IPS-NIHi7 (cell line): Measurements from ENCODE around the gene SDK1.

Experiments used
- DNase-seq: peaks from one replicate; pipeline ENCODE4 v3.0.0; 2012; ENCODE audit warnings: mixed read lengths; ENCODE audit errors: extremely low spot score

Gene SDK1

DNA sequence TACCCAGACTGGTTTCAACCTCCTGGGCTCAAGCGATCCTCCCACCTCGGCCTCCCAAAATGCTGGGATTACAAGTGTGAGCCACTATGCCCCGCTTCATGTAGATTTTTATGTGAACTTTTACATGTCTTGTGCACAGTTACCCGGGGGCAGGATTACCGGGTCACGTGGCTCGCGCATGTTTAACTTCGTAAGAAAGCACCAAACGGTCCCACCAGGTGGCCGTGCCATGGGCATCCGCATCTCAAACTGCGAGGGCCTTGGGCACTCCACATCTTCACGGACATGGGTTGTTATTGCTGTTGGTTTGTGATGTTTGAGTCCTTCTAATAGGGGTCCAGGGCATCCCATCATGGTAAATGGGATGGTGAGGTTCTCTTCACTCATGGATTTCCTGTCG, 744.4 kb downstream of the SDK1 start:
- no peak for DNase-seq

DNA sequence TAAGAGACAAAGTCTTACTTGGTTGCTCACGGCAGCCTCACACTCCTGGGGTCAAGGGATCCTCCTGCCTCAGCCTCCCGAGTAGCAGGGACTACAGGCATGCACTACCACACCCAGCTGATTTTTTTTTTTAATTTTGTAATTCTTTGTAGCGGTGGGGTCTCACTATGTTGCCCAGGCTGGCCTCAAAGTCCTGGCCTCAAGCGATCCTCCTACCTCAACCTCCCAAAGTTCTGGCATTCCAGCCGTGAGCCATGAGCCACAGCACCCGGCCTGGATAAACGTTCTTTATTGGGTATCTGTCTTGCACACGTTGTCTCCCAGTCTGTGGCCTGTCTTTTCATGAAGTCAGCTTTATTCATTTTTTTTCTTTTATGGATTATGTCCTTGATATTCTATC, 744.9 kb downstream of the SDK1 start:
- DNase-seq = no peak

DNA sequence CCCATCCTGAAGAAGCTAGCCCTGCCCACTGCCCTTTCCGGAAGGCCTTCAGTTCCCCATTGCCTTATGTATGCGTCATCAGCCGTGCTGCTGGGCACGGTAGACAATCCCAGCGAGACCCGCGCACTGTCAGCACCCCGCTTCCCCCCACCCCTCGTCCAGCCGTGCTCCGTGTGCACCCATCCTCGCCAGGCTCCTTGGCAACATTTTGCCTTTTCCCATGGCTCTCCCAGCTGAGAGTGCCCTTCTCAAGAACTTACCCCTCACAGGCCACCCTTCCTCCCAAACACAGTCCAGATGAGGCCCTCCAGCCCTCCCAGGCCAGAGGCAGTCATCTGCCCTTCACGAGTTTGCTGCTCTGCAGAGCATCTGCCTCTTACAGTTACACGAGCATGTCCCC, 747.3 kb downstream of the SDK1 start:
- no peak for DNase-seq

DNA sequence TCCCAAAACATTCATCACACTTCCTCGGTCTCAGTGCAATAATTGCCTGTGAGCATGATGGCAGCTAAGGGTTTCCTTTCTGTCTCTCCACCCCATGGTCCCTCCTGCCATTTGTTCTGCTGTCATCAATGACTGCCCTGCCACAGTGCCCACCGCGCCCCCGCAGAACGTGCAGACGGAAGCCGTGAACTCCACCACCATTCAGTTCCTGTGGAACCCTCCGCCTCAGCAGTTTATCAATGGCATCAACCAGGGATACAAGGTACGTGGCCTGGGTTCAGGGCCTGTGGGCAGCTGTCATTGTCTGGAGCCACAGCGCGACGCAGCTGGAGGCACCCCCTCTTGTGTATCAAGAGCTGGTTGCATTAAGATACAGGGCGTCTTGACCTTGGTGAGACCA, 748.1 kb downstream of the SDK1 start:
- DNase-seq = no peak

DNA sequence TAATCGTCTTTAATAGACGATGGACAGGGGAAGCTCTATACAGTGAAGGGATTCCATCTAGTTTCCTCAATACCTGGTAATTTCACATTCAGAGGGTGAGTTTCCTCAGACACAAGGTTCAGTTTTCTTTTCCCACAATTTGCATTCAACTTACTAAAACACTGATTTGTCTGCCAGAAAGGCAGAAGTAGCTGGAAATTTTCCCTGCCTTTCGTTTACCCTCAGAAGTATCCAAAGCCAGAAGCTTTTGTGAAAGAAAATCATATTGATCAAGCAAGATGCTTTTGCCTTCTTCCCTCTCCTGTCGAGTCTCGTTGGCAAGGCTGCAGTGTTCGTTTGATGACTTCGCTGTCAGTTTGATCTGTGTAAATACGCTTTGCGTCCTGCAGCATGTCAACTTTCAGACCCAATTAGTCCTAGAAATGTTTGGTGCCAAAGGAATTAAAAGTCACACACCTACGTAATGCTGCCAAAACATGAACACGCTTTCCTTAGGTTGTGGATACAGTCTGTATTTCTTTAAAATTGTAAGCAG, 749.1 kb downstream of the SDK1 start:
- no peak for DNase-seq

GRCh38 chr7:4051696-4052095, 750.6 kb downstream of the SDK1 start:
- no peak for DNase-seq

GRCh38 chr7:4052130-4052529, 751.1 kb downstream of the SDK1 start:
- no peak for DNase-seq

DNA sequence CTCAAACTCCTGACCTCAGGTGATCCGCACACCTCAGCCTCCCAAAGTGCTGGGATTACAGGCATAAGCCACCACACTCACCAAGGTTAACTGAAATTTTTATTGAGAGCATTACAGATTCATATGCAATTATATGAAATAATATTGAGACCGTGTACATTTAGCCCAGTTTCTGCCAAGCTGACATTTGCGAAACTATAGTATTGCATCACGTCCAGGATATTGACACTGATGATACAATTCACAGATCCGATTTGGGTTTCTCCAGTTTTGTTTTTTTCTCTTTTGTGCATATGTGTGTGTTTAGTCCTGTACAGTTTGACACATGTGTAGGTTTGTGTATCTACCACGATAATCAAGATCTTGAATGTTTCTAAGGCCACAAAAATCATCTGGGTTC, 753.1 kb downstream of the SDK1 start:
- no peak for DNase-seq

- no peak for DNase-seq
These were observed 755.7 kb downstream of the SDK1 start for GRCh38 chr7:4056552-4057288.

DNA sequence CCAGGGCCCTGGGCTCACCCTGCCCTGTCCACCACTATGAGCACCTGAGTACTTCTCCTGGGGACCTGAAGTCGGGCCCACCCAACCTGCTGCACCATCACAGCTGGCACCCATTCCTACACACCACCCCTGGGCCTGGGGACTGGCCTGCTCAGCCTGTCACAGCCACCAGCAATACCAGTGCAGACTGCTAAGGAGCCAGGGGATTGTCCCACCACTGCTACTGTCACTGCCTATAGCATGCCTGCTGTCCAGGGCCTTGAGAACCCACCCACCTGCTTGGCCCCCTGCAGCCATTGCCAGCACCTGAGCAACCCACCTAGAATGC, 756.2 kb downstream of the SDK1 start:
- no peak for DNase-seq

DNA sequence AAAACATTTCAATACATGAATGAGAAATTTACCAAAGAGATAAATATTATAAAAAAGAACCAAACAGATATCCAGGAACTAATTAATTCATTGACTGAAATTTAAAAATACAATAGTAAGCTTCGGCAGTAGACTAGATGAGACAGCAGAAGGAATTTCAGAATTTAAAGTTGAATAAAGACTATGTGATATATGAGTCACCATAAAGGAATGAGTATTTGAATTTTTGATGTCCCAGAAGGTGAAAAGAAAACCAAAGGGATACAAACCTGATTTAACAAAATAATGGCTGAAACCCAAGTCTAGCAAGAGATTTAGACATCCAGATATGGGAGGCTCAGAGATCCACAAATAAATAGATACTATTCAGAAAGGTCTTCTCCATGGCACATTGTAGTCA, 757.1 kb downstream of the SDK1 start:
- no peak for DNase-seq

- DNase-seq = no peak
These were observed 764.1 kb downstream of the SDK1 start for GRCh38 chr7:4065190-4065589.

DNA sequence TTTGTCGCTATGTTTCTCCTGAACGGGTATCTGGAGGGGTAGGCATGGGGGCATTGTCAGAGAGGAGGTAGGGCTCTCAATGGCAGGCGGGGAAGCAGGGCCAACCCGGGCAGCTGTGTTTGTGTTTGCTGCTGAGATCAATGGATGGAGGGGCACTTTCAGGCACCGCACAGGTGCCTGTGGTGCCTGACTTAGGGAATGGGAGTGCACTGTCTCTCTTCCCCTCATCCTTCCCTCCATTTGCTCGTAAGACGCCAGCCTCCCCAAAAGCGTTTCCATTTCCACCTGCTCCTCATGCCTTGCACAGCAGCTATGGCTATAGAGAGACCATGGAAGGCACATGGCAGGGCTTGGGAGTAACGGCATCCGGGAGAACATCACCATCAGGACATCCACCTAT, 765.2 kb downstream of the SDK1 start:
- no peak for DNase-seq

GRCh38 chr7:4066626-4067475, 765.8 kb downstream of the SDK1 start:
- no peak for DNase-seq

GRCh38 chr7:4067476-4067760, 766.4 kb downstream of the SDK1 start:
- DNase-seq = no peak

- DNase-seq = no peak
These were observed 766.8 kb downstream of the SDK1 start for GRCh38 chr7:4067874-4068273.

- no peak for DNase-seq
These were observed 767.2 kb downstream of the SDK1 start for GRCh38 chr7:4068286-4068685.

DNA sequence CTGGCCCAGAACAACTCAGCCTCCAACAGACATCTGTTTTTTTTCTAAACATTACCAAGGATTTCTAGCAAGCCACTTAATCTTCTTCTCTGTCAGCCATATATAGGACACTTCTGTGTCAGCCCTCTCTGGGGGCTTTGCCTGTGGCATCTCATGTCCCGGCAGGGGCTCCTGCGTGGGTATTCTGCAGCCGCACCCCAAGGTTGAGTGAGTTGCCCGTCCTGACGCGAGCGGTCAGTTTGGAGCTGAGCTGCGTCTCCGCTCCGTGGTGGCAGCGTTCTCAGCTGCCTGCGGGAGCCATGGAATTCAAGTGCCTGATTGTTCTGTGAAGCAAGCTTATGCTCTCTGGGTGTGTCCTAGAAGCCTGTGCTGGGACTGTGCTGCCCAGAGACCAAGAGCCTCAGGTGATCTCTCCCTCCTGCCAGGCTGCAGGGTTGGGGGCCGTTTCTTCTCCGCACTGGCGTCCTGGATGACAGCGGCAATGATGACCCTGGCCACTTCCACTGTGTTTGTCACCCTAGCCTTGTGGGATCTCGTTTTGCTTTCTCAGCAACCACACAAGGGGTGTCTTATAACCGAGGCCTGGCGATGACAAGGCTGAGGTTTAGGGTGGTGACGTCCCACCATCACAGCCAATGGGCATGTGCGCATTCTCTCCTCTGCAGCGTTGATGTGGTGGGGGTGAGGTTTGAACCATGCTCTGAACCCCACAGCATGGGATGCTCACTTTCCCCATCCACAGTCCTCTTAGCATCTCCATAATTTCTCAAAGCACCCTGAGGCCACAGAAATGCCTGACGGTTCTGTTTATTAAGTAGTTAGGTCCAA, 768.4 kb downstream of the SDK1 start:
- DNase-seq = no peak

DNA sequence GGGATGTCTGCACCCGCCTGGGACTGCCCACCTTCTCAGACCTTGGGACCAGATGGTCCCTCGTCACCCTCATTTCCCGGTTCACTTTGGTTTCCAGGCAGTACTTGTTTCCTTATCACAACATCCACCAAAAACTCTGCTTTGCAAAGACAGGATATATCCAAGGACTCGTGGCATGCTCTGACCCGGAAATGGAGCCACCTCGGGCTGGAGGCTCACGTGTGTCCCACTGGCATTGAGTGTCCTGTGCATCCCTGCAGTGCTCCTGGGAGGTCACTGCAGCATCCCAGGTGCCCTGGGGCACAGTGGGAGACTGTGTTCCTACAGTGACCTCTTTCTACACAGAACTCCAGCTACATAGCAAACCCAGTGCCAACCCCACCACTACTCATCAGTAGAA, 769.2 kb downstream of the SDK1 start:
- DNase-seq = no peak

DNA sequence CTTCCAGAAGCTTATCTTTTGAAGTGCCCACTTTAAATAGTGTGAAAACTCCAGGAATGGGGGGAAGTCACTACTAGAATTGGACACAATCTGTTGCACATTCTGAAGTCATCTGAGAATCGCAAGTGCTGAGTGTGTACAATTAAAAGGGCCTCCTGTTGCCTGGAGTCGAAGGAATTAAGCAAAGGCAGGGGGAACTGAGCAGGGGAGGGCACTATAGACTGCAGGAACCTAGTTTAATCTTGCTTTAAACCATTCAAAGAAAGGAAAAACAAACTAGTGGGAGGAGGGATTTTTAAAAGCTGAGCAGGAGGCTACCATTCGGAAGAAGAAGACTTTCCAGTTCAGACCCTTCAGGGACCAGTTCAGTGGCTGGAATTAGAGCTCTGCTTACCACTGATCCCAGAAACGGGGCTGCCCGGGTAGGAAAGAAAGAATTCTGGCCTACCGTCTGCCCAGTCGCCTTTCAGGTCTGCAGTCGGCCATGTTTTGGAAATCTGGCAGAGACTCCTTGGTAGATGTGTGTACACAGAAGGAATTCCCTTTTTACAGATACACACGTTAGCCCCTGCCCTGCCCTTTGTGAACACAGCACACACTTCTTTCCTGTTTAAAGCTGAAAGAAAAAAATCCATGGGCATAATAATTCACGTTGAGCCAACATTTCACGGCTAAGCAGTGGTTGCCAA, 770.5 kb downstream of the SDK1 start:
- no peak for DNase-seq

DNA sequence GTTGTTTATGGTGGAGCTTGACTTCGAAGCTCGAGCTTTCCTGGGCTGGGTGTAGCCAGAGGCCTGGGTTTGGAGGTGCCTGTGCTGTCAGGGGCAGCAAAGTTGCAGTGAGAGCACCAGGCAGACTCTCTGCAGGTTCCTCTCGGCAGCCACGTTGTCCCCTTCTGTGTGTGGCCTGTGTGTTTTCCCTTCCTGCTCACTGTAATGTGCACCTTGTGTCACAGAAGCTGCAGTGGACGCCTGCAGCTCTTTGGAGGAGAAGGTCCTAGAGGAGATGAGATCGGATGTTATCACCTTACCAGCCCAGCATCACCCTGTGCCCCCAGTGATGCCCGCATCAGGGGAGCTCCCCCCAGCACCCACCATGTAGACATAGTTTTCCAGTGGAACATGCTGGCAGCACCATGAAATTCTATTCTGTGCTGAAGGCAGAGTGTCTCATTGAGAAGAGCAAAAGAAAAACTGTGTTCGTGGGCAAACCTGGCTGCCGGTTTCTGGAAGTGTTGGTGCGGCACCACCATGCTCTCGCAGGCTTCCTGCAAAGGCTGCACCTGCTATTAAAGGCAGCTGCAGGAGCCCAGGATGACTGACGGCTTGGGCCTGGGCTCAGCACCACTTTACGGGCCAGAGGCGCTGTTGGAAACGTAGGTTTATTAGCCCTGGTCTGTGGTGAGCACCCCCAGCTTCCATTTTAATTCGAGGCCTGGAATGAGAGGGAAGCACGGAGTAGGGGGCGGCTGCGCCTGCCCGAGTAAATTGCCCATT, 771.3 kb downstream of the SDK1 start:
- DNase-seq = no peak
